ENCODE data around the gene EVA1B.
A peak's percentile ranks its signal among the peaks of the same experiment; 100 is the strongest.

The EVA1B gene

DNA sequence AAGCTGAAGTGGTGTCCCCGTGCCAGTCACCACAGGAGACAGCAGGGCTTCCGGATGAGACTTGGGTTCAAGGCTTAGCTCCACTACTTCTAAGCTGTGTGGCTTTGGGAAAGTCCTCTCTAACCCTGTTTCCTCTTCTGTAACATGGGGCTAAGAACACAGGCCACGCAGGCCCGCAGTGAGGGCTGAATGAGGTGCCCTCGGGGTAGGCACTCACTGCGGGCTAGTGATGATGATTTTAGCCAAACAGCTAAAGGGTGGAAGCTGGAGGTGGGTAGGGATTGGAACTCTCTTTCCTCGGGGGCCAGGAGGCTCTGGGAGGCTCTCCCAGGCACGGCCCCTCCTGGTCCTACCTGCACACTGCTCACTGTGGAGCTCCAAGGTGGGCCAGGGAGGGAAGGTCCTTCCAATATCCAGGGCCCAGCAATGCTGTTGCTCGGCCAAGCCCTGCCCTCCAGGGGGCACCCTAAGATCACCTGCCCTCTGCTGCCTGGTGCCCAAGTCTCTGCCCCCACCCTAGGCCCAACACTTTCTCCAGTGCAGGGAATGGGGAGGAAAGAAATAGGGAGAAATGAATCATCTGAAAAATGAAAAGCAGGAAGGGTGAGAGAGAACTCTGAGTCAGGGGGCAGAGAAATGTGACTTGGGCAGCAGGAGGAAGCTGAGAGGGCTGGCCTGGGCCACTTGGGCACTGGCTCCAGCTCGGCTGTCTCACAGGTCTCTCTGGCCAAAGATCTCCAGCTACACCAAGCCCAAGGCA lies 19.2 kb upstream of the EVA1B start:
- Histone ChIP-seq H3K9ac (ENCODE audit: low read length) (no peak overlapping the region), H3K4me3 (ENCODE audit: low read length) (no peak overlapping the region), H3K36me3 (ENCODE audit: control insufficient read depth, insufficient read depth, low read length) (peaks cover 4% of the 10 kb centered on the region), H3K4me1 (ENCODE audit: control insufficient read depth, insufficient read depth, low read length) (no peaks in the 10 kb centered on the region), H3K27me3 (ENCODE audit: control insufficient read depth, insufficient read depth, low read length) (no peaks in the 10 kb centered on the region), H3K9me3 (ENCODE audit: control insufficient read depth, low read length) (no peaks in the 10 kb centered on the region)

DNA sequence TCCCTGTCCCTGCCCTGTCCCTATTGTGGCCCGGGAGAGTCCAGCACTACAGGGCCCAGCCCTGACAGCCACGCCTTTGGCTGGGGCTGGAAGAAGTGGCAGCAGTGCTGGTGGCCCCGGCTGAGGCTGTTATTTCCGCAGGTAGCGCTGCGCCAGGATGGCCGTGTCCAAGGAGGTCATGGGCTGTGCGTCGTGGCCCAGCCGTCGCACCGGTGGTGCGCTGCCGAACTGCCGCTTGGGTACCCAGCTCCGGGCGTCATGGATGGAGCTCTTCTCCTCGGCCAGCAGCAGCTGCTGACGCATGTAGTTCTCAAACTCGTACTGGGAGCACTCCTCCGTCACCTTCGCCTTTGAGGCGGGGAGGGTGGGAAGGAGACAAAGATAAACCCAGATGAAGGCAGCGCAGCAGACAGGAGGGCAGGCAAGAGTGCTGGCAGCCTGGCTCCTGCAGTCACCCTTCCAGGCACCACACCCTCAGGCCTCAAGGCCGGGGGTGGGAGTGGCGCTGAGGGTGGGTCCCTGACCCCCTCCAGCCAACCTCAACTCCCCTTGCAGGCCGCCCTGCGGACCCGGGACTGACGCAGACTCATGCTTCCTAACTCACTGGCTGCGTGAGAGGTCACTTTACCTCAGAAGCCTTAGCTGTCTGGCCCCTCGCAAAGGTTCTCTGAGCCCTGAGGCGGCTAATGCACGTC lies 18.3 kb upstream of the EVA1B start:
- Histone ChIP-seq H3K4me3 (ENCODE audit: low read length) (no peak overlapping the region), H3K36me3 (ENCODE audit: control insufficient read depth, insufficient read depth, low read length) (peaks cover 4% of the 10 kb centered on the region), H3K9ac (ENCODE audit: low read length) (no peak overlapping the region), H3K9me3 (ENCODE audit: control insufficient read depth, low read length) (no peaks in the 10 kb centered on the region), H3K27me3 (ENCODE audit: control insufficient read depth, insufficient read depth, low read length) (no peaks in the 10 kb centered on the region), H3K4me1 (ENCODE audit: control insufficient read depth, insufficient read depth, low read length) (no peaks in the 10 kb centered on the region)

DNA sequence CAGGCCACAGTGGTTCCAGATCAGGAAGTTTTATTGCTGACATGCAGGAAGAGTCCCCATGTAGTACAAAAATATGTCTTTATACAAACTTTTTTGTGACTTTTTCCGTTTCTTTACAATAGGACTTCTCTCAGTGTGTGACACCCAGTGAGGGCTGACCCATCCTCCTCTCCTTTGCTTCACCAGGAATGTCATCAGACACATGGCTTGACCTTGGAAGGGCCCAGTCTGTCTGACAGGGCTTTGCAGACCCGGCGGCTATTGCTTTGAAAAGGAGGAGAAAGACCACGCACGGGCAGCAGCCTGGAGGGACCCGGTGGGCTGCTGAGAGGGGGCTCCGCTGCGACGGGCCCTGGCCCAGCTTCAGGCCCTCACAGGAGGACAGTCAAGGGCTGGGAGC lies 16.2 kb upstream of the EVA1B start:
- H3K9ac ChIP-seq (ENCODE audit: low read length): no peak overlapping the region
- no peaks in the 10 kb centered on the region for H3K4me1 ChIP-seq (ENCODE audit: control insufficient read depth, insufficient read depth, low read length)
- H3K9me3 ChIP-seq (ENCODE audit: control insufficient read depth, low read length): no peaks in the 10 kb centered on the region
- H3K4me3 ChIP-seq (ENCODE audit: low read length): no peak overlapping the region
- H3K27me3 ChIP-seq (ENCODE audit: control insufficient read depth, insufficient read depth, low read length): no peaks in the 10 kb centered on the region
- H3K36me3 ChIP-seq (ENCODE audit: control insufficient read depth, insufficient read depth, low read length): no peaks in the 10 kb centered on the region

DNA sequence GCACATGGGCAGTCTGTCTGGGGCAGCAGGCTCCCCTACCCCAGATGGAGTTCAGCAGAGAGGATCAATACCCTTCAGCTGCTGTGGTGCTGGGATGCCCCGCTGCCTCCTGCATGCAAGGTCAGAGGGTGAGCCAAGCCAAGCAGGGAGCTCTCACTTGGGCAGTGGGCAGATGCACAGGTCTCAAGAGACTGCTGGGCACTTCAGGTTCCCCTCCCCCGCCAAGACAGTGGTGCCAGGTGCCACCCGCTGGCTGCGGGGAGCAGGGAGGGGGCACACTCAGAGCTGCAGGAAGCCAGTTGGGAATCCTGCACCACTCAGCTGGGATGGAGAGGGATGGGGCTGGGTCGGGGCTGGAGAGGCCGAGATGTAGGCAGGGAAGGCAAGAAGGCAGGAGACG lies 15.8 kb upstream of the EVA1B start:
- no peaks in the 10 kb centered on the region for H3K36me3 ChIP-seq (ENCODE audit: control insufficient read depth, insufficient read depth, low read length)
- no peak overlapping the region for H3K4me3 ChIP-seq (ENCODE audit: low read length)
- H3K9me3 ChIP-seq (ENCODE audit: control insufficient read depth, low read length): no peaks in the 10 kb centered on the region
- no peaks in the 10 kb centered on the region for H3K4me1 ChIP-seq (ENCODE audit: control insufficient read depth, insufficient read depth, low read length)
- H3K27me3 ChIP-seq (ENCODE audit: control insufficient read depth, insufficient read depth, low read length): no peaks in the 10 kb centered on the region
- no peak overlapping the region for H3K9ac ChIP-seq (ENCODE audit: low read length)

DNA sequence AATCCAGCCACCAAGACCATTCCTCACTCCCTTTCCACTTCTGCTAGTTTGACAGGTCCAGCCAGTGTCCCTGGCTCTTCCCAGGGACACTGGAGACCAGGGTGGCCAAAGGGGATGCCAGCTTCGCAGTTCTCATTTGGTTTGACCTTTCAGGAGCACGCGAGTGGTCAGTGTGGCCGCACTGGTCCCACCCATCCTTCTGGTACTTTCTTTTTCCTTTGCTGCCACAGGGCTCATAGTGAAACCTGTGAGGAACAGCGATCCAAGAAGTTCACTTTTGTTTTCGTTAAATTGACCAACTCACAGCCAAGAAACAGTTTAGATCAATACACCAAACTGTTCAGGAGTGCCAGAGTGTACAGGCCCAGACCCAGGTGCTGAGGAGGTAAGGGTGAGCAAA lies 14.4 kb upstream of the EVA1B start:
- no peaks in the 10 kb centered on the region for H3K4me1 ChIP-seq (ENCODE audit: control insufficient read depth, insufficient read depth, low read length)
- H3K4me3 ChIP-seq (ENCODE audit: low read length): no peak overlapping the region
- H3K9me3 ChIP-seq (ENCODE audit: control insufficient read depth, low read length): no peaks in the 10 kb centered on the region
- H3K36me3 ChIP-seq (ENCODE audit: control insufficient read depth, insufficient read depth, low read length): no peaks in the 10 kb centered on the region
- no peak overlapping the region for H3K9ac ChIP-seq (ENCODE audit: low read length)
- no peaks in the 10 kb centered on the region for H3K27me3 ChIP-seq (ENCODE audit: control insufficient read depth, insufficient read depth, low read length)

DNA sequence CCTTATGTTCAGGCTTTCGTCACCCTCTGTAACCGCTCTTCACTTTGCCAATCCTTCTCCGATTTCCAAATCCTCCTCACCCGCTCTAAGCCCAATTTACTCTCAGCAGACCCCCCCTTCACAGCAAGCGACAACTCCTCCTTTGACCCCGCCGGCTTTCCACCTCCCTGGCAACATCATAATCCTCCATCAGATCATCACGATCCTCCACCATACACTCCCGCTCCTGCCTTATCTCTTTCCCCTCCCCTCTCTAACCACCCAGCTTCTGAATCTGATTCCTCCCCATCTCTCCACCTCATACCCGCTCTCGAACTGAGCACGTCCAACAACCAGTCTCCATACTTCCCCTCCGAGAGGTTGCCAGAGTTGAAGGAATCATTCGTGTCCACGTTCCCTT lies 7.5 kb upstream of the EVA1B start:
- no peaks in the 10 kb centered on the region for H3K36me3 ChIP-seq (ENCODE audit: control insufficient read depth, insufficient read depth, low read length)
- H3K9ac ChIP-seq (ENCODE audit: low read length): no peak overlapping the region
- no peaks in the 10 kb centered on the region for H3K4me1 ChIP-seq (ENCODE audit: control insufficient read depth, insufficient read depth, low read length)
- no peaks in the 10 kb centered on the region for H3K9me3 ChIP-seq (ENCODE audit: control insufficient read depth, low read length)
- no peak overlapping the region for H3K4me3 ChIP-seq (ENCODE audit: low read length)
- H3K27me3 ChIP-seq (ENCODE audit: control insufficient read depth, insufficient read depth, low read length): no peaks in the 10 kb centered on the region

DNA sequence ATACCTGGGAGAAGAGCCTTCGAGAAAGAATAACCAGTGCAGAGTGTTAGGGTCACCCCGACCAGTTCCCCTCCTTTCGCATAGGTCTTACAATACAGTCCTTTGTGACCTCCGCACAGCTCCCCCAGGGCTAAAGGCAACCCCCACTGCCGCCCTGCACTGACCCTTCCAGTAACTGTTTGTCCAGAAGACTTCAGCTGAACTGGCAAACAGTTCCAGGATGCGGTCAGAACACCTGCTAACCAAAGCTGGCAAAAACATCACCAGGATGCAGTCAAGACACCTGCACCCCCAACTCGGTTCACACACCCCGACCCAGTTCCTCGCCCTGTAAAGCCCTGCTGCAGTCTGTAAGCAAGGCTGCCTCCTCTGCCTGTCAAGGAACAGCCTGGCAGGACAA lies 6.4 kb upstream of the EVA1B start:
- Histone ChIP-seq H3K9ac (ENCODE audit: low read length) (no peak overlapping the region), H3K27me3 (ENCODE audit: control insufficient read depth, insufficient read depth, low read length) (no peaks in the 10 kb centered on the region), H3K9me3 (ENCODE audit: control insufficient read depth, low read length) (no peaks in the 10 kb centered on the region), H3K4me3 (ENCODE audit: low read length) (no peak overlapping the region), H3K4me1 (ENCODE audit: control insufficient read depth, insufficient read depth, low read length) (no peaks in the 10 kb centered on the region), H3K36me3 (ENCODE audit: control insufficient read depth, insufficient read depth, low read length) (no peaks in the 10 kb centered on the region)

DNA sequence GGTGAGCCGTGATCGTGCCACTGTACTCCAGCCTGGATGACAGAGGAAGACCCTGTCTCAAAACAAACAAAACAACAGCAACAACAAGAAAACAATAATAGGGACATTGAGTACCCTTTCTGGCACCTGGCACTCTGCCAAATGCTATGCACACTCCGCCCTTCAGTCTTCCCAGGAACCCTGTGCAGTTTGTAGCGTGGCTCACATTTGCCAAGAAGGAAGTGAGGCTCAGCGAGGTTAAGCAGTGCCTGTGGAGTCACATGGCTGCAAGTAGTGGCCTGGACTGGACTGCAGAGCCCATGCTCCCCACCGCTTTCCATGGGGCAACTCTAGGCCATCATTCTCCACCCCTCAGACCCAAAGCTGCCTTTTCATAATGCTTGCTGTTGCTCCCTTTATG lies 5.3 kb upstream of the EVA1B start:
- H3K27me3 ChIP-seq (ENCODE audit: control insufficient read depth, insufficient read depth, low read length): no peaks in the 10 kb centered on the region
- no peak overlapping the region for H3K4me3 ChIP-seq (ENCODE audit: low read length)
- H3K4me1 ChIP-seq (ENCODE audit: control insufficient read depth, insufficient read depth, low read length): peaks cover 8% of the 10 kb centered on the region
- no peaks in the 10 kb centered on the region for H3K36me3 ChIP-seq (ENCODE audit: control insufficient read depth, insufficient read depth, low read length)
- H3K9me3 ChIP-seq (ENCODE audit: control insufficient read depth, low read length): no peaks in the 10 kb centered on the region
- H3K9ac ChIP-seq (ENCODE audit: low read length): no peak overlapping the region

DNA sequence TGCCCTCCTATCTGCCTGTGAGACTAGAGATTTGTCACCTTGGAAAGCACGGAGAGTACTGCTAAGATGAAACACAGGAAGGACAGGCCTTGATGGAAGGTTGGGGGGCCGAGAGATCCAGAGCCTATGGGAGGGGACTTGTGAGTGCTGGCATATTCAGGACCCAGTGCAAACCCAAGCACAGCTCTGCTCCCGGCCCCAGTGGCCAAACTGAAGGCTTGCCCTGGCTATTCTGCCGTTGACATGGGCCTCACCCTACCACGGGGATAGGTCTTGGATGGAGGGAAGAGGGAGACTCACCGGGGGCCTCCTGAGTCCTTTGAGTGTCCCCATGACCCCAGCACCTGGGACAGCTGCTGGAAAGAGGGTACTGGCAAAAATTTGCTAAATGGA lies 4.6 kb upstream of the EVA1B start:
- Histone ChIP-seq H3K9ac (ENCODE audit: low read length) (no peak overlapping the region), H3K4me1 (ENCODE audit: control insufficient read depth, insufficient read depth, low read length) (peaks cover 10% of the 10 kb centered on the region), H3K27me3 (ENCODE audit: control insufficient read depth, insufficient read depth, low read length) (peaks cover 1% of the 10 kb centered on the region), H3K4me3 (ENCODE audit: low read length) (no peak overlapping the region), H3K9me3 (ENCODE audit: control insufficient read depth, low read length) (no peaks in the 10 kb centered on the region), H3K36me3 (ENCODE audit: control insufficient read depth, insufficient read depth, low read length) (no peaks in the 10 kb centered on the region)

DNA sequence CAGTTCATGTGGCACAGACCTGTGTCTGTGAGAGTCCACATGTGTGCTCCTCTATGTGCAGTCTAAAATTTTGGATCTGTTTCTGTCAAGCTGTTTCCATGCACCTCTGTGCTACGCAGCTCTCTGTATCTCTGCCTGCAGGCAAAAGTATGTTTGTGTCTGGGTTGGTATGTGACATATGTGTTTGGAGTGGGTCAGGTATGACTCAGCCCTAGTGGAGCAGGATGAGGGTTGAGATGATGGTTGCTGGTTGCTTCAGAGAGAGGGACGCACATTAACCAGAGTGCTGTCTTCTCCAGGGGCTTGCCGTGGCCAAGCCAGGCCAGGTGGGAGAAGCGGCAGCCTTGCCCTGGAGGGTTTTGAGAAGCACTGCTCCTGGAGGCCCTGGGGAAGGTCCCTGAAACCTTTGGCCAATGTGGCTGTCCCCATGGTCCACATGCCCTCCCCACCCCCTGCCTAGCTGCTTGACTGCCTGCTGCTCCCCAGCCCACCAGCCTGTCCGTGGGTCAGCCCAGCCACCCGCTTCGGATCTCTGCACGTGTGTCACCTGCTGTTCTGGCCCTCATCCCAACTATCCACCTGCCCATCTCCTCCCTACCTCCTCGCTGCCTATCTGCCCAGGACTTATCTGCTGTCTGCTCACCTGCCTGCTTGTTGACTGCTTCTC lies 4.1 kb upstream of the EVA1B start:
- Histone ChIP-seq H3K9me3 (ENCODE audit: control insufficient read depth, low read length) (no peaks in the 10 kb centered on the region), H3K4me3 (ENCODE audit: low read length) (no peak overlapping the region), H3K9ac (ENCODE audit: low read length) (no peak overlapping the region), H3K4me1 (ENCODE audit: control insufficient read depth, insufficient read depth, low read length) (peaks cover 15% of the 10 kb centered on the region), H3K36me3 (ENCODE audit: control insufficient read depth, insufficient read depth, low read length) (no peaks in the 10 kb centered on the region), H3K27me3 (ENCODE audit: control insufficient read depth, insufficient read depth, low read length) (peaks cover 7% of the 10 kb centered on the region)

DNA sequence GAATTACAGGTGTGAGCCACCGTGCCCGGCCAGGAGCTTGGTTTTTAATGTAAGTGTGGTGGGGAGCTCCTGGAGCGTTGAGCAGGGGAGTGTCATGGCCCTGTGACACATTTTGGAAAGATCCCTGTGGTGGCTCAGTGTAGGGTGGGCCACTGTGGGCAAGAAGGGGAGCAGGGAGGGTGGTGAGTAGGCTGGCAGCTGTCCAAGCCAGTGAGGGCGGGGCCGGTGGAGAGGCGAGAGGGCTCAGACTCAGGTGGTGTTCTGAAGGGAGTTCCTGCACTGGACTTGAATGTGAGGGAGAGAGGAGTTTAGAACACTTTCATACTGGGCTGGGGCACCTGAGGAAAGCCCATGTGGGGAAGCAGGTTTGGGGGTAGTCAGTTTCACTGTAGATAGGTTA lies 3.1 kb upstream of the EVA1B start:
- Histone ChIP-seq H3K9ac (ENCODE audit: low read length) (no peak overlapping the region), H3K4me1 (ENCODE audit: control insufficient read depth, insufficient read depth, low read length) (peaks cover 26% of the 10 kb centered on the region), H3K9me3 (ENCODE audit: control insufficient read depth, low read length) (no peaks in the 10 kb centered on the region), H3K27me3 (ENCODE audit: control insufficient read depth, insufficient read depth, low read length) (peaks cover 17% of the 10 kb centered on the region), H3K4me3 (ENCODE audit: low read length) (no peak overlapping the region), H3K36me3 (ENCODE audit: control insufficient read depth, insufficient read depth, low read length) (no peaks in the 10 kb centered on the region)

DNA sequence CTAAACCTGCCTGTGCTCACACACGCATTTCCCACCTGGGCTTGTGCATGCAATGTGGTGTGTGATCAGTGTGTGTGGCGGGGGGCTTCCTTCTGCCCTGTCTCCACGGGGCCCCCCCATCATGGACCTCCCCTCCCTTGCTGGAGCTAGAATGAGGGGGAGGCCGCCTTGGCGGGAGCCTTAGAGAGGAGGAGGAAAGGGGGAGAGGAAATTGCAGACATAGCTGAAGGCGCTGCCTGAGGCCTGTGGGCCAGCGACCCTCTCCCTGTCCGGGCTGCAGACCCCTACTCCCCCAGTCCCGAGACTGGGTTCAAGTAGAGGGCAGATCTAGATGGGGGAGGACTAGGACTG lies 883 bp upstream of the EVA1B start:
- no peaks in the 10 kb centered on the region for H3K36me3 ChIP-seq (ENCODE audit: control insufficient read depth, insufficient read depth, low read length)
- peaks cover 40% of the 10 kb centered on the region for H3K4me1 ChIP-seq (ENCODE audit: control insufficient read depth, insufficient read depth, low read length)
- no peak overlapping the region for H3K4me3 ChIP-seq (ENCODE audit: low read length)
- no peaks in the 10 kb centered on the region for H3K9me3 ChIP-seq (ENCODE audit: control insufficient read depth, low read length)
- peaks cover 30% of the 10 kb centered on the region for H3K27me3 ChIP-seq (ENCODE audit: control insufficient read depth, insufficient read depth, low read length)
- peak overlapping the region; percentile 47 for H3K9ac ChIP-seq (ENCODE audit: low read length)
